Measurements from ENCODE around the gene VILL.

Gene VILL

GRCh38 chr3:37982331-37982730 lies 8.3 kb upstream of the VILL start:
- no peak for DNase-seq (ENCODE audit: low spot score)
- in situ Hi-C loops (cut with MboI; ENCODE audit: low pct_unique_long_range_greater_than_20kb, low sequenced_read_pairs, unreplicated experiment): no loop called here
- TF ChIP-seq CTCF (IDR thresholded peaks at IDR 0.05; ENCODE audit: extremely low read depth, insufficient read depth, missing control alignments): no peak

GRCh38 chr3:37984051-37984450 lies 6.5 kb upstream of the VILL start:
- no peak for TF ChIP-seq CTCF (IDR thresholded peaks at IDR 0.05; ENCODE audit: extremely low read depth, insufficient read depth, missing control alignments)
- in situ Hi-C loops (cut with MboI; ENCODE audit: low pct_unique_long_range_greater_than_20kb, low sequenced_read_pairs, unreplicated experiment): no loop called here
- DNase-seq (ENCODE audit: low spot score): no peak

GRCh38 chr3:37984596-37984995 lies 6.0 kb upstream of the VILL start:
- in situ Hi-C loops (cut with MboI; ENCODE audit: low pct_unique_long_range_greater_than_20kb, low sequenced_read_pairs, unreplicated experiment): no loop called here

GRCh38 chr3:37985637-37986320 lies 4.8 kb upstream of the VILL start:
- in situ Hi-C loops (cut with MboI; ENCODE audit: low pct_unique_long_range_greater_than_20kb, low sequenced_read_pairs, unreplicated experiment): no loop called here
- DNase-seq (ENCODE audit: low spot score): no peak
- no peak for TF ChIP-seq CTCF (IDR thresholded peaks at IDR 0.05; ENCODE audit: extremely low read depth, insufficient read depth, missing control alignments)

More at GRCh38 chr3:37984596-37984995, 6.0 kb upstream of the VILL start:
- TF ChIP-seq CTCF (IDR thresholded peaks at IDR 0.05; ENCODE audit: extremely low read depth, insufficient read depth, missing control alignments): no peak
- DNase-seq (ENCODE audit: low spot score): no peak

- in situ Hi-C loops (cut with MboI; ENCODE audit: low pct_unique_long_range_greater_than_20kb, low sequenced_read_pairs, unreplicated experiment): no loop called here
- no peak for DNase-seq (ENCODE audit: low spot score)
- no peak for TF ChIP-seq CTCF (IDR thresholded peaks at IDR 0.05; ENCODE audit: extremely low read depth, insufficient read depth, missing control alignments)
These were observed 3.9 kb upstream of the VILL start for GRCh38 chr3:37986479-37987314.

- no peak for TF ChIP-seq CTCF (IDR thresholded peaks at IDR 0.05; ENCODE audit: extremely low read depth, insufficient read depth, missing control alignments)
- in situ Hi-C loops (cut with MboI; ENCODE audit: low pct_unique_long_range_greater_than_20kb, low sequenced_read_pairs, unreplicated experiment): no loop called here
- DNase-seq (ENCODE audit: low spot score): no peak
These were observed 3.3 kb upstream of the VILL start for GRCh38 chr3:37987315-37987697.

All from GM13977 (cell line).